A673 (cell line): ENCODE measurements around the gene MAML2. TPM values are rescaled to one million over a fixed set of nuclear protein-coding genes. Genes with fewer than 3 reads are reported as not detected.
A peak's percentile ranks its signal among the peaks of the same experiment; 100 is the strongest.

Experiments used
- BruUV-seq: library from RNA; stranded (reverse); fragments of 400-500 nt; replicated peaks from 2 replicates; lab custom pipeline; 2021; lab: Mats Ljungman, UMichigan
- CTCF ChIA-PET: fragments of 300-600 bp; sonication (Branson Sonifier 250); formaldehyde crosslinking; loops from one replicate; lab custom pipeline; 2022; ENCODE audit warnings: antibody characterized with exemption; lab: Charles Lee
- POLR2A ChIA-PET: fragments of 300-600 bp; sonication (Branson Sonifier 250); formaldehyde crosslinking; loops from one replicate; lab custom pipeline; 2022; ENCODE audit warnings: antibody characterized with exemption; ENCODE audit not compliant: low non-redundant PET; lab: Charles Lee
- DNase-seq: peaks from one replicate; pipeline ENCODE4 v3.0.0-alpha.2; 2015; ENCODE audit warnings: low spot score
- H3K27ac ChIP-seq: fragments of 200-600 bp; sonication (generic); 2 replicates; pipeline ENCODE4 v1.5.1; 2016; ENCODE audit warnings: mixed run types, low read depth, mild to moderate bottlenecking, mixed read lengths, antibody characterized with exemption, low read length; ENCODE audit not compliant: poor library complexity, severe bottlenecking
- H3K27me3 ChIP-seq: fragments of 200-600 bp; sonication (generic); replicated peaks from 2 replicates; pipeline ENCODE4 v1.6.1; 2017; ENCODE audit warnings: mixed run types, low read depth, mild to moderate bottlenecking, mixed read lengths, antibody characterized with exemption, low read length; ENCODE audit not compliant: insufficient read depth, poor library complexity
- H3K36me3 ChIP-seq: fragments of 200-600 bp; sonication (generic); 2 replicates; pipeline ENCODE4 v1.6.1; 2016; ENCODE audit warnings: mixed run types, mild to moderate bottlenecking, mixed read lengths, antibody characterized with exemption, low read length; ENCODE audit not compliant: insufficient read depth, poor library complexity, severe bottlenecking
- H3K4me1 ChIP-seq: fragments of 200-600 bp; sonication (generic); 2 replicates; pipeline ENCODE4 v1.6.1; 2017; ENCODE audit warnings: mixed run types, mild to moderate bottlenecking, mixed read lengths, antibody characterized with exemption, low read length; ENCODE audit not compliant: insufficient read depth, poor library complexity, severe bottlenecking
- H3K4me3 ChIP-seq: fragments of 200-600 bp; sonication (generic); 2 replicates; pipeline ENCODE4 v1.5.1; 2016; ENCODE audit warnings: low read depth, mixed run types, mild to moderate bottlenecking, mixed read lengths, low read length; ENCODE audit not compliant: poor library complexity, severe bottlenecking
- H3K9me3 ChIP-seq: fragments of 200-600 bp; sonication (generic); 2 replicates; pipeline ENCODE4 v1.6.1; 2016; ENCODE audit warnings: mixed run types, low read depth, mild to moderate bottlenecking, mixed read lengths, antibody characterized with exemption, low read length; ENCODE audit not compliant: poor library complexity, severe bottlenecking
- CTCF ChIP-seq: fragments of 300-800, 200-600 bp; sonication (generic); conservative IDR thresholded peaks from 2 replicates; pipeline ENCODE4 v1.5.1; 2017; ENCODE audit warnings: low read depth, mild to moderate bottlenecking, antibody characterized with exemption, low read length, moderate library complexity, mixed read lengths
- EZH2 ChIP-seq: fragments of 200-600 bp; sonication (generic); IDR thresholded peaks from 2 replicates; pipeline ENCODE4 v1.6.1; 2017; ENCODE audit warnings: borderline replicate concordance, low read depth, mild to moderate bottlenecking, mixed read lengths, antibody characterized with exemption, low read length; ENCODE audit not compliant: poor library complexity, severe bottlenecking
- intact Hi-C: fragments of 100-400 bp; cut with micrococcal nuclease; formaldehyde crosslinking; loops from one replicate; pipeline ENCODE4 v1.10.0; 2022; ENCODE audit not compliant: unreplicated experiment
- total RNA-seq: library from RNA; stranded (reverse); gene quantifications from 2 replicates; pipeline ENCODE4 v1.2.3, GENCODE V29; 2021

Gene MAML2
- total RNA-seq, 1 experiment from 2014 or later: 6.4 TPM

GRCh38 chr11:96329419-96329818 lies 13.6 kb downstream of the MAML2 start:
- Histone ChIP-seq H3K36me3 (no peaks in the 10 kb centered on the region), H3K9me3 (no peaks in the 10 kb centered on the region), H3K27ac (peak overlapping the region; percentile 8), H3K4me1 (peaks cover 63% of the 10 kb centered on the region), H3K4me3 (no peak overlapping the region), H3K27me3 (no peaks in the 10 kb centered on the region)
- no peak for DNase-seq
- intact Hi-C loops: no loop called here
- ChIA-PET CTCF (interaction anchor here (1.7 kb wide), 1 partner anchor 13 kb away, joined by 3 read pairs; the partner anchor contains the start of gene MAML2), POLR2A (no interaction called here)
- no TSS peak for BruUV-seq
- TF ChIP-seq CTCF (no peak), EZH2 (no peak)

- H3K9me3 ChIP-seq: no peaks in the 10 kb centered on the region
- H3K27ac ChIP-seq: peak overlapping the region; percentile 63
- peak; percentile 47 for DNase-seq
- BruUV-seq: no TSS peak
- H3K4me1 ChIP-seq: peaks cover 62% of the 10 kb centered on the region
- POLR2A ChIA-PET: interaction anchor here (0.6 kb wide), 1 partner anchor 8 kb away, joined by 4 read pairs; no protein-coding TSS in a partner anchor
- CTCF ChIA-PET: interaction anchor here (1.7 kb wide), 1 partner anchor 14 kb away, joined by 3 read pairs; the partner anchor contains the start of gene MAML2
- no peaks in the 10 kb centered on the region for H3K36me3 ChIP-seq
- intact Hi-C loops: no loop called here
- peak overlapping the region; percentile 2 for H3K4me3 ChIP-seq
- TF ChIP-seq EZH2 (no peak), CTCF (no peak)
- H3K27me3 ChIP-seq: no peaks in the 10 kb centered on the region
Observed at GRCh38 chr11:96328395-96329010, 14.5 kb downstream of the MAML2 start.

GRCh38 chr11:96326959-96327358 lies 16.0 kb downstream of the MAML2 start:
- no TSS peak for BruUV-seq
- CTCF ChIA-PET: no interaction called here
- POLR2A ChIA-PET: no interaction called here
- no peak for DNase-seq
- no peaks in the 10 kb centered on the region for H3K9me3 ChIP-seq
- no peak overlapping the region for H3K4me3 ChIP-seq
- intact Hi-C loops: no loop called here
- H3K36me3 ChIP-seq: no peaks in the 10 kb centered on the region
- H3K27ac ChIP-seq: no peak overlapping the region
- TF ChIP-seq CTCF (no peak), EZH2 (no peak)
- no peaks in the 10 kb centered on the region for H3K27me3 ChIP-seq
- H3K4me1 ChIP-seq: peaks cover 47% of the 10 kb centered on the region
